HG03520 (cell line): Measurements from ENCODE around the gene RFTN1.

ENCODE experiments used
- ATAC-seq: cut with Tn5 transposase; IDR thresholded peaks from one replicate; pipeline ENCODE4 v1.9.1; 2021; ENCODE audit warnings: mild to moderate bottlenecking, moderate library complexity; ENCODE audit not compliant: unreplicated experiment

RFTN1 gene

DNA sequence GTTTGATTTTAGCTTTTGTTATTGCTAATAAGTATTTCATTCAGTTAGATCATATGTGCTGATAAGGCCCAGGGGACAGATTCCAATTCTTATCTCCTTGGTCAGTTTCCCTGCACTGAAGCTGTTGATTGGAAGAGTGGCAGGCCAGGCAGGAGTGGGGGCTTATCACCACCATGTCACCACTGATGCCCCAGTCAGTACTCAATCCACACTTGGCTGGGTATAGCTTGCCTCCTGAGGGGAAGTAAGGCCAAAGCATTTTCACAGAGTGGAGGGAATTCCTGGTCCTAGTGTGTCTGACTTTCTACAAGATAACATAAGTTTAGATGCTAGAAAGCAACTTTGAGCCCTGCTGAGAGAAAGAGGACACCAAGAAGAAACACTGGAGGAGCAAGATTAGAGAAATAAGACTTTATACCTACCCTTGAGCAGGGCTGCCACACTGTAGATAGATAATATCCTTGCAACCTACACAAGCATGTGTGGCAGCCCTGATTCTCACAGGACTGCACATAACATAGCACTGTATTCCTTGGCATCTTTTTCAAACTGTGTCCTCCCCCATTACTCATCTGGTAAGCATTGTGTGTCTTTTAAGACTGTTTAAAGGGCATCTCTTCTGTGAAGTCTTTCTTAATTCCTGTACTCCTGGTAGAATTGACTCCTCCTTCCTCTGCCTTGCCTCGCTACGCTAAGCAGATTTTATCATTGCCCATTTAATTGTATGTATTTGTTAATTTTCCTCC lies 224.2 kb downstream of the RFTN1 start:
- ATAC-seq, result no peak

DNA sequence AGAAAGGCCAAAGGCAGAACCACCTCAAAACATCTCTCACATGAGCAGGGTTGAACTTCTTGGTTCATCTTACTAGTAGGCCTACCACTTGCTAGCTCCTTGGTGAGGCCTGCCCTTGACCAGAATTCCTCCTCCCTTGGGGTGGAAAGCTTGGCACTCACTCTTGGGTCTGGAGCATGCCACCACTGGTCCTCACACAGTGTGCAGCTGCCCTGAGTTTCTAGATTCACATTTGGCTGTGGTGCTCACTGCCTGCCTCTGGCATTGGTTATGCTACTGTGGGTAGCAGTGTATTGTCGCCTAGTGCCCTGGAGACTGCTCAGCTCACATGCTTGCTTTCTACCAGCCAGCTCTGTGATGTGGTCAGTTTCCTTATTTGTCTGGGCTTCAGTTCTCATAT lies 224.8 kb downstream of the RFTN1 start:
- ATAC-seq, result no peak

DNA sequence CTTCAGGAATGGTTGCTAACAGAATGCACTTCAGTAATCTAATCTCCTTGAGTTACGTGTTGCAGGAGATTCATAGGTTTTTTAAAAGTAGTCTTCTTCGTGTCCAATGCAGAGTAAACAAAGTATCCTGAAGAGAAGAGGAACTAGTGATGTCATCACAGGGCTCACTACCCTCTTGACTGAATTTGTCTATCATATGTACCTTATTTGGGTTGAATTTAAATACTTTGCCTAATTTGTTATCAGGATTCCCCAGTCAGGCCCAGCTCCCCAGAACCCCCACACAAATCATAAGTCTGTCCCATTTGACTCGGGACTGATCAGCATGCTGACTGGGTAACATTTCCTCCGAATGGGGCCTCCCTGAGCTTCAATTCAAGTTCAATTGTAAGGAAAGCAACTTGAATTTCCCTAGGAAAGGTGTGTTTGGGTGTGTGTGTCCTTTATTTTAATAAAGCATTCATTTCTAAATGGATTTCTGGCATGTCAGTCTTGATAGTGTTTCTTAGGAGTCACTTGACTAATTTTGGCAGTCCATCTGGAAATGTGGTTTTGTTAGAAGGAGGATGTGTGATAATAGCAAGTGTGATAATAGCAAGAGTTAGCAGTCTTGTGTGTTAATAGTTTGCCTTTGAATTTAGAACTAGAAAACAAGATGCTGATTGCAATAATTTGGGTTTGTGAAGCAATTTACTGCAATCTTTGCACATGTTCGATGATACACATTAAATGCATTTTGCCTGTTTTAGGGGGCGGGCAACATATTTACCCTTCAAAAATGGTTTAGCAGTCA lies 226.6 kb downstream of the RFTN1 start:
- ATAC-seq, result no peak

DNA sequence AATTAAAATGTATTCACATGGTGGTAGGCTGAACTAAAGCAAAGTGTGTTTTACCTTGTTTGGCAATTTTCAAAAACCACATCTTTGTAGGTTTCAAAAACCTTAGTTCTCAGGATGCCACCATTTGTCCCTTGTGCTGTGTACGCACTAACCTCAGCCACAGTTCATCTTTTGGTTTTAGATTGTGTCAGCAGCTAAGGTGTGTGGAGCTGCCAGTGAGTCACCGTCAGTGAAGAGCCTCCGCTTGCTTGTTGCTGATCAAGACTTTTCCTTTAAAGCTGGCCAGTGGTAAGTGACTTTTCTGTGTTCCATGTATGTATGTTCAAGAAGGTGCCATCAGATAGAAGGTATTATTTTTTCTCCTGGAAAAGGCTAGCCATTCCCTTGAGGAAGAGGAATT lies 227.3 kb downstream of the RFTN1 start:
- ATAC-seq, result peak; percentile 82

DNA sequence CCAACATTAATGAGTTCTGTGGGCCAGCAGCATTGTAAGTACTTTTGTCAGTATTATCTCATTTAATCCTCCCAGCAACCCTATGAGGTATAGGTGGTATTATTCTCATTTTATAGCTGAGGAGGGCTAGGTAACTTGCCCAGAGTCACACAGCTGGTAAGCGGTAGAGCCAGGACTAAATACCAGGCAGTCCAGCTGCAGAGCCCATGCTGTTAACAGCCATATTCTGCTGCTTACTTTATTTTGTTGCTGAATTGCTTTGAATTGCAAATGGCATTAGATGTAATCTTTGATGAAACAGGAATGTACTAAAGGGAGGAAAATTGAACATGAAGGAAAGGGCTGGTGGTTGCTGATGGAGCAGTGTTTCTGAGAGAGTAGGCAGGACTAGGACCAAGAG lies 228.9 kb downstream of the RFTN1 start:
- no peak for ATAC-seq

DNA sequence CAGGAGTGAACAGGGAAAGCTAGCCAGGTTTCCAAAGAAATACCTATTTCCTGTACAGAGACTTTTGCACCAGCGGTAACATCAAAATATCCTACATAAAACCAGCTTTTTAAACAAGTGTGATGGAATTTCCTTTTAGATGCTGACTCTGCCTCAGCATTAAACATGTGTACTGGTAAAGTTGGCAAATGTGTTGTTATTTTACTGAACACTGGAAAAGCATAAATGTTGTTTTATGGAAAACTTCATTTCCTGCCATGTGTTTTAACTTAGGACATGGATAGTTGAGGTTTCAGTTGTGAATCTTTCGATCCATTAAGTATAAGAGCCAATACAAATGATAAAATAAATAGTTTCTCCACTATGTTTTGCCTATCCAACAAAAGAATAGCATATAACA lies 232.8 kb downstream of the RFTN1 start:
- no peak for ATAC-seq

DNA sequence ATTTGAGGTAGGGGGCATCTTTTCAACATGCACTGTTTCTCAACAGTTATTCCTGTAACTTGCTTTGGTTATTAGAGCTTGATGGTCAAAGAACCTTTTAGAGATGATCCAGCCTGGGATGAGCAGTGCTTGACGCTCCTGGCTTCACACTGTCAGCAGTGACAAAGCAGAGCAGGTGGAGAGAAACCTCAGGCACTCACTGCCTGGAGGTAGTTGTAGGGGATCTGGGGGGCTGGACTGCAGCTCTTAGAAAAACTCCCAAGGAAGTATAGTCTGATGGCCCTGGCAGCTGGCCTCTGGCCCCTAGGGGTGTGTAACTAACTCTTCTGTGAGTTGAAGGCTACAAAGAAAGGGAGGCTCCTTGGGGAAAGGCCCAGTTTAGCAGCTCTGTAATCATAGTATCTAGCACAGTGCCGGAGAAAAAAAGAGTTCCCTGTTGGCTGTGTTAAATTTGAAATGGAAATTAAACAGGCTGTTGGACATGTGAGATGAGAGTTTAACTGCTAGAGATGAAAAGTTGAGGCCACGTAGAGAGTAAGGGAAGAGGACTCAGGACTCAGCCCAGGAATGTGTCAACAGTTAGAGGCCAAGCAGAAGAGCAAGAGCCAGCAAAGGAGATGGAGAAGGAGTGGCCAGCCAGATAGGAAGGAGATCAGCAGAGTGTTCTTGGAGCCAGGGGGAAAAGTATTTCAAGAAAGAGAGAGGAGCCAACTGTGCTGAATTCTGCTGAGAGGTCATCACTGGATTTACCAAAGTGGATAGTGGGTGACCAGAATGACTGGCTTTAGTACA lies 234.3 kb downstream of the RFTN1 start:
- no peak for ATAC-seq

DNA sequence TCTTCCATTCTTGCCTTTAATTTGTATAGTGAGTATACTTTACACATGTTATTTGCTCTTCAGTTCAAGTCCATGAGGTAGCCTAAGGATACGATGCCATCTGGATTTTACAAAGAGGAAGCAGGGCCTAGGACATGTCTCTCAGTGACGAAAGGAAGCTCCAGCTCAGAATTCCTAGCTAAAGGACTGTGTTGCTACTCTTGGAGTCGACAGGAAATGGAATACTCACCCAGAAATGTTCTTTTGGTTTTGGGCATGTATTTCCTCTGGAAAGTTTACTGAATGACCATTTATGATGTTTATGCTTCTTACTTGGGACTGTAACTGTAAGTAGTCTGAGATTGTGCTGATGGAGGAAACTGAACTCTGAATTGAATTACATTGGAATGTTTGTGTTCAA lies 236.0 kb downstream of the RFTN1 start:
- ATAC-seq, result no peak

DNA sequence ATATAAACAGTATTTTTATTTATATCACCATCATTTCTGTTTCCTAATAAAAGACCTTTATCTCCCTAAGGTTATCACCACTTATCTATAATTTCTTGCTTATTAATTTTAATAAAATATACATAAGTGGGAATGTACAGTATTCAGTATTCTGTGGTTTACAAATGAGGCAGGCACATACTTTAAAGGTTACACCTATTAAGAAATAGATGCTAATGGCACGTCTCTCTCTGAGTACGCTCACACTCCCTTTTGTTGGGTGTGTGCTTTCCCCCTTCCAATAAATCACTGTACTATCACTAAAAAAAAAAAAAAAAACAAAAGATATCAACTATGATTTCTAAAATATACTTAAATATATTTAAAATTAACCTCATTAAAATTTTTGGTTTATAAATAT lies 239.6 kb downstream of the RFTN1 start:
- no peak for ATAC-seq

DNA sequence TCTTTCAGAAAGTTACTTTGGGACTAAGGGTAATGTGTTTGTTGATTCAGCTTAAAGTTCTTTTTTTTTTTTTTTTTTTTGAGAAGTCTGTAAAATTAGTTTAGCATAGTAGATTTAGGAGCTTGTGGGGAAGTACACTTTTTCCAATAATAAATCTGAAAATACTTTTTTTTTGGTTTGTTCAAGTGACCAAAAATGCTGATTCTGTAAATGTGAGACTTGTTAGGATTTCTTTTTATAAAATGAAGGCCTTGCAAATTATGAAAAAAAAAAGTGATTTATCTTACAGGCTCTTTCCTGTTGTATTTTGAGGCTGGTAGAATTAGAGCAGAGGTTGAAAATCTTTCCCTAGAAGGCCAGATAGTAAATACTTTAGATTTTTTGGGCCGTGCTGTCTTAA lies 240.9 kb downstream of the RFTN1 start:
- ATAC-seq, result no peak

DNA sequence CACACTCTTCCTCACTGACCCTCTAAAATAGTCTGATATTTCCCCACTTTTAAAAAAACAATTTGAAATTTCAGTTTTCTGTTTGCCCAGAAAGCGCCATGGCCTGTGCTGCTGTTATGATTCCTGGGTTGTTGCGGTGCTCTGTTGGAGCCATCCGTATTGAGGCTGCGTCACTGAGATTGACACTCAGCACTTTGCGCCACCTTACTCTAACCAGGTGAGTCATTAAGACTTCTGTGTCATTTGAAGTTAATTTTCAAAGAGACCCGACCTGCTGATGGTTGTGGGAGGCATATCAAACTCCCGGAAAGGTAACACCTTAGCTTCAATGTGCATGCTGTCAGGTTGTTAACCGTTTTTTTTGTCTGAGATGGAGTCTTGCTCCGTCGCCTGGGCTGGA lies 242.6 kb downstream of the RFTN1 start:
- ATAC-seq, result no peak

DNA sequence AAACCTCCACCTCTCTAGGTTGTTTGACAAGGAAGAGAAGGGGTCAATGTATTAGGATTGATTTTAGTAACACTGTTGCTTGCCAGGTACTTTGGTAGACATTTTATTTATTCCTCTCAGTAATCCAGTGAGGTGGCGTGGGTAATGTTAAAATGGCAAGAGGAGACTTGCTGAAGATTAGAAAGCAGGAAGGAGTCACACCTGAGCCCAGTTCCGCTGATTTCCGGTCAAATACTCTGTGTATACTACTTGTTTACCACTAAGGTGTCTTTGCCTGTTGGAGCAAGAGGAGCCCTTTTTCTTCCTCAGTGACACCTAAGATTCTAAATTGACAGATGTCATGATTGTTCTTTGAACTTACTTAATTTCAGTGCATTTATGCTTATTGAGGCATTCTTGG lies 246.8 kb downstream of the RFTN1 start:
- ATAC-seq, result no peak
